ENCODE measurements around the gene MEG3. TPM values are rescaled to one million over a fixed set of nuclear protein-coding genes. Genes with fewer than 3 reads are reported as not detected.

MEG3 gene
- total RNA-seq, 3 donors from 2014 or later (not counting 1 experiment from before 2014, with no cell fraction given), result 1.0 to 6.6 (median 1.9) TPM

DNA sequence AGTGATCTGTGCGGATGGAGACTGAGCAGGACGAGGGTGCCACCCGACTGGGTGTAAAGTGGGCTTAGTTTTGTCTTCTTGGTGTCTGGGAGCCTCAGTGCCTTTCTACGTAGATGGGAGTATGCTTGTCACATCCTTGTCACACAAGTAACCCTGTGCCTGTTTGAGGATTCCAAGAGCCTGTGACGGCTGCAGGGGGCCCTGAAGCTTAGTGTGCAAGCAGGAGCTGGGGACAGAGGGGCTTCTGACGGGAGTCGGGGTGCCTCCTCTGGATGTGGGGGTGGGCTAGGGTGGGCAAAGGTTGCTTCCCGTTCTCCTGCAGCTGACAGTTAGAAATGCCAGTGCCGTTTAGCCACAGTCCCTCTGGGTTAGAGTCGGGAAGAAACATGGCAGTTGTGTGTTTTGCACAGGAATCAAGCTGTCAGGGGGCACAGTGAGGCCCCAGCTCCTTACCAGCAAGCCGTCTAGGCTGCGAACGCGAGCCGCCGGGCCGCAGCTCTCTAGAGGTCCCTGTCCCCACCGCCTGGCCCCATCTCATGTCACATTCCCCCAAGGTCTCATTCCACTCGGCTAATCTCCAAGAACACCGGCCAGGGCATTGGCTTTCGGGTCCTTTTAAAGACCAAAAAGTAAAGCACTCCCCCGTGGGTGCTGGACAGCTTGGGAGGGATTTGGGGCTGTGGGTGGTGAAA is 70.6 kb downstream of the MEG3 start:
- Mint-ChIP-seq H3K4me1 (no peaks in the 10 kb centered on the region), H3K27me3 (ENCODE audit: low read depth in 2 of 2) (peaks cover 16 to 25% of the 10 kb centered on the region in 2 donors), H3K4me3 (no peak overlapping the region), H3K36me3 (no peaks in the 10 kb centered on the region), H3K27ac (no peak overlapping the region), H3K9me3 (no peaks in the 10 kb centered on the region)
- Histone ChIP-seq H3K36me3 (ENCODE audit: control insufficient read depth, insufficient read depth, low read length) (no peaks in the 10 kb centered on the region), H3K4me3 (ENCODE audit: low read length) (no peak overlapping the region), H3K27ac (ENCODE audit: low read length) (no peak overlapping the region), H3K4me1 (ENCODE audit: control insufficient read depth, insufficient read depth, low read length) (no peaks in the 10 kb centered on the region), H3K27me3 (ENCODE audit: control insufficient read depth, insufficient read depth, low read length) (peaks cover 5% of the 10 kb centered on the region), H3K9me3 (ENCODE audit: control insufficient read depth, insufficient read depth, low read length) (no peaks in the 10 kb centered on the region)
- TF ChIP-seq CTCF (IDR thresholded peaks at IDR 0.05), result no peak
- intact Hi-C loops (cut with micrococcal nuclease), result no loop called here
- 71% methylated on average over 22 of the region's 22 CpGs for WGBS (ENCODE audit: insufficient coverage)
- DNase-seq (no peak), ATAC-seq (no peak)

DNA sequence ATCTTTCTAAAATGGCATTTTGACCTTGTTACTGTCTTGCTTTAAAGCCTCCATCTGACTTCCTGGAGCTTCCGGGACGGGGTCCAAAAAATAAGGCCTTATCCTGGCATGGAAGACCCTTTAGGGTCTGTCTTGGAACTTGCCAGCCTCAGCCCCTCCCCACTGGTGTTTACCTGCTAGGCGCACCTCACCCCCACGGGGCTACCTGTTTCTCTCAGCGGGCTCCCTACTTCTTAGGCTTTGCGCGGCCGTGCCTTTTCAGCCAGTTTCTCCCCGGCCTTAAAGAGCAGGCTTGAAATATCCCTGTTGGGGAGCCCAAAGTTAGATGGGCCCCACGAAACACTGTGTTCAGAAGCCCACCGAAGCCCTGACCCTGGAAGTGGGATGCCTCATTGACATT is 72.5 kb downstream of the MEG3 start:
- peaks cover 32 to 42% of the 10 kb centered on the region in 2 donors for H3K27me3 Mint-ChIP-seq (ENCODE audit: low read depth in 2 of 2)
- Histone ChIP-seq H3K27me3 (ENCODE audit: control insufficient read depth, insufficient read depth, low read length) (peaks cover 5% of the 10 kb centered on the region), H3K4me1 (ENCODE audit: control insufficient read depth, insufficient read depth, low read length) (no peaks in the 10 kb centered on the region), H3K4me3 (ENCODE audit: low read length) (no peak overlapping the region), H3K27ac (ENCODE audit: low read length) (no peak overlapping the region), H3K9me3 (ENCODE audit: control insufficient read depth, insufficient read depth, low read length) (no peaks in the 10 kb centered on the region), H3K36me3 (ENCODE audit: control insufficient read depth, insufficient read depth, low read length) (no peaks in the 10 kb centered on the region)
- H3K4me3 Mint-ChIP-seq, result no peak overlapping the region
- no peaks in the 10 kb centered on the region for H3K4me1 Mint-ChIP-seq
- no peak for TF ChIP-seq CTCF (IDR thresholded peaks at IDR 0.05)
- DNase-seq, result no peak
- 76% methylated on average over 11 of the region's 11 CpGs for WGBS (ENCODE audit: insufficient coverage)
- H3K36me3 Mint-ChIP-seq, result no peaks in the 10 kb centered on the region
- no peaks in the 10 kb centered on the region for H3K9me3 Mint-ChIP-seq
- ATAC-seq, result no peak
- H3K27ac Mint-ChIP-seq, result no peak overlapping the region
- intact Hi-C loops (cut with micrococcal nuclease), result no loop called here

DNA sequence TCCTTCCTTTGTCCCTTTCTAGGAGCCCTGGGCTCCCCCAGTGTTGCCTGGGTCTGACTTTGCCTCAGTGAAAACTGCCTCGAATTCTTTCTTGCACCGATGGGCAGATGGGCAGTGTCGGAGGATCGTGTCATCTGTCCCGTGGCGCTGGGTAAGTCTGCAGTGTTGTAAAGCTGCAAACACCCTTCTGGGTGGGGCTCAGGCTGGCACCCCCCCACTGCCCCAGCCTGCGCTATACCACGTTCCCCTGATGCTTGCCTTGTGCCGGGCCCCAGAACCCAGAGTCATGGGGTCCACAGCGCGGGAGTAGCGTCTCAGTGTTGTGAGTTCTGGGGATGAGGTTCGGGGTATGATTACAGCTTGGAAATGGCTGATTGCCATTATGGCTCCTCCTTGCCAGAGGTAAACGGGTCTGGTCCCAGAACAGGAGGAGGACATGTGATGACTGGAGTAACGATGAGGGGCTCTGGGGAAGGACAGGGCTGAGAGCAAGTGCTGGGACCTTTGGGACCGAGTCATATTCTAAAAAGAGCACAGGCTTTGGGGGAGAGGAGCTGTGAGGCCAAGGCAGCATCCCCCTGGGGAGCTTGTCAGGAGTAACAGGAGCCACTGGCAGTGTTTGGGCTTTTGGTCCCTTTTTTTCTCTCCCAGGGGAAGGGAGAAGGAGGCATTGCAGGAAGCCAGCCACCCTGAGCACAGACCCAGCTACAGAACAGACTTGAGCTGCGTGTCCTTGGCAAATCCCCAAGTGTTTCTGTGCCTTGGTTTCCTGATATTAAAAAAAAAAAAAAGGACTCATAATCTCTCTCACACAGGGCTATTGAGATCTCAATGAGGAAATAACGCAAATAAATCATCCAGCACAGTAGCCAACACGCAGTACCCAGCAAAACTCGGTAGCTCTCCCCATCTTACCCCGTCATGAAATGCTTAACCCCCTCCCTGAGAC is 73.3 kb downstream of the MEG3 start:
- peaks cover 36 to 46% of the 10 kb centered on the region in 2 donors for H3K27me3 Mint-ChIP-seq (ENCODE audit: low read depth in 2 of 2)
- DNase-seq, result no peak
- no peaks in the 10 kb centered on the region for H3K36me3 Mint-ChIP-seq
- Histone ChIP-seq H3K27me3 (ENCODE audit: control insufficient read depth, insufficient read depth, low read length) (peaks cover 5% of the 10 kb centered on the region), H3K4me3 (ENCODE audit: low read length) (no peak overlapping the region), H3K27ac (ENCODE audit: low read length) (no peak overlapping the region), H3K4me1 (ENCODE audit: control insufficient read depth, insufficient read depth, low read length) (no peaks in the 10 kb centered on the region), H3K9me3 (ENCODE audit: control insufficient read depth, insufficient read depth, low read length) (no peaks in the 10 kb centered on the region), H3K36me3 (ENCODE audit: control insufficient read depth, insufficient read depth, low read length) (no peaks in the 10 kb centered on the region)
- no peak for ATAC-seq
- WGBS (ENCODE audit: insufficient coverage), result 56% methylated on average over 21 of the region's 21 CpGs
- no peak for TF ChIP-seq CTCF (IDR thresholded peaks at IDR 0.05)
- no peaks in the 10 kb centered on the region for H3K4me1 Mint-ChIP-seq
- H3K27ac Mint-ChIP-seq, result no peak overlapping the region
- no peaks in the 10 kb centered on the region for H3K9me3 Mint-ChIP-seq
- intact Hi-C loops (cut with micrococcal nuclease), result no loop called here
- H3K4me3 Mint-ChIP-seq, result no peak overlapping the region

Data from natural killer cell (primary cell).